ENCODE data around the gene PRODH2.
"Not testable (repeated sequence)": the region's sequence is repeated elsewhere in the genome, so short reads cannot be mapped to it uniquely, and the experiment has no call there.

Gene PRODH2

GRCh38 chr19:35841961-35842595, 29.4 kb upstream of the PRODH2 start:
- Histone ChIP-seq H3K9me3 (ENCODE audit: control insufficient read depth in 1 of 2, low read length in 2 of 2) (peaks cover 6 to 10% of the 10 kb centered on the region in 2 donors), H3K36me3 (ENCODE audit: control insufficient read depth in 1 of 2, insufficient read depth in 2 of 2, low read length in 2 of 2) (no peaks in the 10 kb centered on the region), H3K4me3 (ENCODE audit: low read depth in 1 of 2, low read length in 2 of 2) (no peak overlapping the region), H3K27ac (ENCODE audit: low read length) (no peak overlapping the region), H3K27me3 (ENCODE audit: low read depth, low read length) (peaks cover 26% of the 10 kb centered on the region), H3K4me1 (ENCODE audit: control insufficient read depth in 1 of 2, insufficient read depth in 2 of 2, low read length in 2 of 2) (peaks cover 0 to 12% of the 10 kb centered on the region in 2 donors)

GRCh38 chr19:35836096-35836495, 23.5 kb upstream of the PRODH2 start:
- H3K4me1 ChIP-seq (ENCODE audit: control insufficient read depth in 1 of 2, insufficient read depth in 2 of 2, low read length in 2 of 2); H3K27ac ChIP-seq (ENCODE audit: low read length); H3K27me3 ChIP-seq (ENCODE audit: low read depth, low read length); H3K9me3 ChIP-seq (ENCODE audit: control insufficient read depth in 1 of 2, low read length in 2 of 2); H3K4me3 ChIP-seq (ENCODE audit: low read depth in 1 of 2, low read length in 2 of 2); H3K36me3 ChIP-seq (ENCODE audit: control insufficient read depth in 1 of 2, insufficient read depth in 2 of 2, low read length in 2 of 2): not testable (repeated sequence)

- H3K36me3 ChIP-seq (ENCODE audit: control insufficient read depth in 1 of 2, insufficient read depth in 2 of 2, low read length in 2 of 2) = no peaks in the 10 kb centered on the region
- peaks cover under 1 to 3% of the 10 kb centered on the region in 2 donors for H3K9me3 ChIP-seq (ENCODE audit: control insufficient read depth in 1 of 2, low read length in 2 of 2)
- no peaks in the 10 kb centered on the region for H3K4me1 ChIP-seq (ENCODE audit: control insufficient read depth in 1 of 2, insufficient read depth in 2 of 2, low read length in 2 of 2)
- no peak overlapping the region for H3K27ac ChIP-seq (ENCODE audit: low read length)
- H3K27me3 ChIP-seq (ENCODE audit: low read depth, low read length) = no peaks in the 10 kb centered on the region
- H3K4me3 ChIP-seq (ENCODE audit: low read depth in 1 of 2, low read length in 2 of 2) = no peak overlapping the region
These were observed 21.3 kb upstream of the PRODH2 start for GRCh38 chr19:35833972-35834371.

DNA sequence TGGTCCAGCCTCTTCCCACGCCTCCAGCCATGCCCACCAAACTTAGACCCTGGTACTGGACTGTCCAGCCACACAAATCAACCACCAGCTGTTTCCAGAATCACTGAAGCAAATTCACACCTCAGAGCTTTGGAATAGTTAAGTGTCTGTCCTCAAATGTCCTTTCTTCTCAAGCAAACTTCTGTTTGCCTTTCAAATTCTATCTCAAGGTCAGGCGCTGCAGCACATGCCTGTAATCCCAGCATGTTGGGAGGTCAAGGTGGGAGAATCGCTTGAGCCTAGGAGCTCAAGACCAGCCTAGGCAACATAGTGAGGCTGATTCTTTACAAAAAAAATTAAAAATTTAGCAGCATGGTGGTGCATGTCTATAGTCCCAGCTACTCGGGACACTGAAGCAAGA, 19.4 kb upstream of the PRODH2 start:
- Histone ChIP-seq H3K27ac (ENCODE audit: low read length) (no peak overlapping the region), H3K4me3 (ENCODE audit: low read depth in 1 of 2, low read length in 2 of 2) (no peak overlapping the region), H3K9me3 (ENCODE audit: control insufficient read depth in 1 of 2, low read length in 2 of 2) (no peaks in the 10 kb centered on the region), H3K36me3 (ENCODE audit: control insufficient read depth in 1 of 2, insufficient read depth in 2 of 2, low read length in 2 of 2) (no peaks in the 10 kb centered on the region), H3K27me3 (ENCODE audit: low read depth, low read length) (no peaks in the 10 kb centered on the region), H3K4me1 (ENCODE audit: control insufficient read depth in 1 of 2, insufficient read depth in 2 of 2, low read length in 2 of 2) (no peaks in the 10 kb centered on the region)

- no peak overlapping the region for H3K27ac ChIP-seq (ENCODE audit: low read length)
- no peaks in the 10 kb centered on the region for H3K36me3 ChIP-seq (ENCODE audit: control insufficient read depth in 1 of 2, insufficient read depth in 2 of 2, low read length in 2 of 2)
- H3K9me3 ChIP-seq (ENCODE audit: control insufficient read depth in 1 of 2, low read length in 2 of 2) = no peaks in the 10 kb centered on the region
- no peaks in the 10 kb centered on the region for H3K27me3 ChIP-seq (ENCODE audit: low read depth, low read length)
- no peak overlapping the region for H3K4me3 ChIP-seq (ENCODE audit: low read depth in 1 of 2, low read length in 2 of 2)
- no peaks in the 10 kb centered on the region for H3K4me1 ChIP-seq (ENCODE audit: control insufficient read depth in 1 of 2, insufficient read depth in 2 of 2, low read length in 2 of 2)
These were observed 18.3 kb upstream of the PRODH2 start for GRCh38 chr19:35830986-35831385.

GRCh38 chr19:35828692-35829301, 16.2 kb upstream of the PRODH2 start:
- no peaks in the 10 kb centered on the region for H3K36me3 ChIP-seq (ENCODE audit: control insufficient read depth in 1 of 2, insufficient read depth in 2 of 2, low read length in 2 of 2)
- H3K4me3 ChIP-seq (ENCODE audit: low read depth in 1 of 2, low read length in 2 of 2) = no peak overlapping the region
- H3K27ac ChIP-seq (ENCODE audit: low read length) = no peak overlapping the region
- H3K27me3 ChIP-seq (ENCODE audit: low read depth, low read length) = no peaks in the 10 kb centered on the region
- no peaks in the 10 kb centered on the region for H3K4me1 ChIP-seq (ENCODE audit: control insufficient read depth in 1 of 2, insufficient read depth in 2 of 2, low read length in 2 of 2)
- H3K9me3 ChIP-seq (ENCODE audit: control insufficient read depth in 1 of 2, low read length in 2 of 2) = no peaks in the 10 kb centered on the region

DNA sequence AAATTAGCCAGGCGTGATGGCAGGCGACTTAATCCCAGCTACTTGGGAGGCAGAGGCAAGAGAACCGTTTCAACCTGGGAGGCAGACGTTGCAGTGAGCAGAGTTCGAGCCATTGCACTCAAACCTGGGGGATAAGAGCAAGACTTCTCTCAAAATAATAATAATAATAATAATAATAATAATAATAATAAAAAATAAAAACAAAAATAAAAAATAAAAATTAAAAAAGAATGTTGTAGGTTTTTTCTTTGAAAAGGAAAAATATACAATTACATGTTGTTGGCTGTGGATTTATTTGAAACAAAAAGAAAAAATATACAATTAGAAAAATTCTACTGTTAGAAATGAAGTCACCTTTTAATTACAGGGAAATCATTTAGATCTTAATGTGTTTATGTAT, 11.5 kb upstream of the PRODH2 start:
- H3K9me3 ChIP-seq (ENCODE audit: control insufficient read depth in 1 of 2, low read length in 2 of 2) = no peaks in the 10 kb centered on the region
- no peak overlapping the region for H3K27ac ChIP-seq (ENCODE audit: low read length)
- H3K4me3 ChIP-seq (ENCODE audit: low read depth in 1 of 2, low read length in 2 of 2) = no peak overlapping the region
- no peaks in the 10 kb centered on the region for H3K36me3 ChIP-seq (ENCODE audit: control insufficient read depth in 1 of 2, insufficient read depth in 2 of 2, low read length in 2 of 2)
- no peaks in the 10 kb centered on the region for H3K27me3 ChIP-seq (ENCODE audit: low read depth, low read length)
- no peaks in the 10 kb centered on the region for H3K4me1 ChIP-seq (ENCODE audit: control insufficient read depth in 1 of 2, insufficient read depth in 2 of 2, low read length in 2 of 2)

DNA sequence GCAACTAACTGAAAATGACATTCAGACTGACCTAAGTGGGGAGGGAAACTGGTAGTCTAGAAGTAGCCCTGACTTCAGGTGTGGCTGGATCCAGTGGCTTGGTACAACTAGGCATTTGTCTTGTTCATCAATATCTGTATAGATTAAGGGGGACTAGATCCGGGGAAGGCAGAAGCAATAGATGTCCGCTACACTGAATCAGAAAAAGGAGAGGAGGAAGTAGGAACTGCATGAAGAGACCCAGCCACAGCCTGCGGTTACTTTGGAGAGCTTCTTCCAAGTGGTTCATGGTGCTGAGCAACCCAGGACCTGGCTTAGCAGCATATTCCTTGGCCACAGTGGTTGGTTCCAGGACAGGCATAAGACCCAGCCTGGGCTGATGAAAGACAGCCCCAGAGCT, 9.9 kb upstream of the PRODH2 start:
- Histone ChIP-seq H3K9me3 (ENCODE audit: control insufficient read depth in 1 of 2, low read length in 2 of 2) (no peaks in the 10 kb centered on the region), H3K36me3 (ENCODE audit: control insufficient read depth in 1 of 2, insufficient read depth in 2 of 2, low read length in 2 of 2) (no peaks in the 10 kb centered on the region), H3K4me3 (ENCODE audit: low read depth in 1 of 2, low read length in 2 of 2) (no peak overlapping the region), H3K27ac (ENCODE audit: low read length) (no peak overlapping the region), H3K27me3 (ENCODE audit: low read depth, low read length) (no peaks in the 10 kb centered on the region), H3K4me1 (ENCODE audit: control insufficient read depth in 1 of 2, insufficient read depth in 2 of 2, low read length in 2 of 2) (no peaks in the 10 kb centered on the region)

- H3K36me3 ChIP-seq (ENCODE audit: control insufficient read depth in 1 of 2, insufficient read depth in 2 of 2, low read length in 2 of 2) = no peaks in the 10 kb centered on the region
- H3K4me3 ChIP-seq (ENCODE audit: low read depth in 1 of 2, low read length in 2 of 2) = no peak overlapping the region
- H3K27me3 ChIP-seq (ENCODE audit: low read depth, low read length) = no peaks in the 10 kb centered on the region
- no peak overlapping the region for H3K27ac ChIP-seq (ENCODE audit: low read length)
- H3K4me1 ChIP-seq (ENCODE audit: control insufficient read depth in 1 of 2, insufficient read depth in 2 of 2, low read length in 2 of 2) = no peaks in the 10 kb centered on the region
- H3K9me3 ChIP-seq (ENCODE audit: control insufficient read depth in 1 of 2, low read length in 2 of 2) = no peaks in the 10 kb centered on the region
These were observed 5.8 kb upstream of the PRODH2 start for GRCh38 chr19:35818445-35818844.

GRCh38 chr19:35816846-35817245, 4.2 kb upstream of the PRODH2 start:
- H3K4me1 ChIP-seq (ENCODE audit: control insufficient read depth in 1 of 2, insufficient read depth in 2 of 2, low read length in 2 of 2) = no peaks in the 10 kb centered on the region
- no peak overlapping the region for H3K27ac ChIP-seq (ENCODE audit: low read length)
- H3K9me3 ChIP-seq (ENCODE audit: control insufficient read depth in 1 of 2, low read length in 2 of 2) = no peaks in the 10 kb centered on the region
- no peaks in the 10 kb centered on the region for H3K27me3 ChIP-seq (ENCODE audit: low read depth, low read length)
- H3K4me3 ChIP-seq (ENCODE audit: low read depth in 1 of 2, low read length in 2 of 2) = no peak overlapping the region
- H3K36me3 ChIP-seq (ENCODE audit: control insufficient read depth in 1 of 2, insufficient read depth in 2 of 2, low read length in 2 of 2) = no peaks in the 10 kb centered on the region

DNA sequence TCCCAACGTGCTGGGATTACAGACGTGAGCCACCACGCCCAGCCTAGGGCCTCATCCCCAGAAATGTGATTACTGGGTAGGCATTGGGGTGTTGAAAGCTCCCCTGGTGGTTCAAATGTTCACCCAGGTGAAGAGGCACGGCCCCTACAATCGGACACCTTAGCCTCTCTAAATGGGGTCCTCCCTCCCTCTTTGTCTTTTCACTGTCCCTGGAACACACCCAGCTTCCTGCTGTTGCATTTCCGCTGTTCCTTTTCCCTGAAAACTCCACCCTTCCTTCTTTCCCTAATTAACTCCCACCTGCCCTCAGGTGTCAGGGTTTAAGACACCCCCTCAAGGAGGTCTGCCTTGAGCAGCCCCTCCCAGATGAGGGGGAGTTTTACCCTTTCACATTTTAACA, 3.6 kb upstream of the PRODH2 start:
- Histone ChIP-seq H3K4me3 (ENCODE audit: low read depth in 1 of 2, low read length in 2 of 2) (no peak overlapping the region), H3K27ac (ENCODE audit: low read length) (no peak overlapping the region), H3K4me1 (ENCODE audit: control insufficient read depth in 1 of 2, insufficient read depth in 2 of 2, low read length in 2 of 2) (no peaks in the 10 kb centered on the region), H3K36me3 (ENCODE audit: control insufficient read depth in 1 of 2, insufficient read depth in 2 of 2, low read length in 2 of 2) (no peaks in the 10 kb centered on the region), H3K27me3 (ENCODE audit: low read depth, low read length) (no peaks in the 10 kb centered on the region), H3K9me3 (ENCODE audit: control insufficient read depth in 1 of 2, low read length in 2 of 2) (no peaks in the 10 kb centered on the region)

Measured in muscle layer of duodenum (tissue), 2 donors.